ENCODE measurements around the gene KDM1A.

DNA sequence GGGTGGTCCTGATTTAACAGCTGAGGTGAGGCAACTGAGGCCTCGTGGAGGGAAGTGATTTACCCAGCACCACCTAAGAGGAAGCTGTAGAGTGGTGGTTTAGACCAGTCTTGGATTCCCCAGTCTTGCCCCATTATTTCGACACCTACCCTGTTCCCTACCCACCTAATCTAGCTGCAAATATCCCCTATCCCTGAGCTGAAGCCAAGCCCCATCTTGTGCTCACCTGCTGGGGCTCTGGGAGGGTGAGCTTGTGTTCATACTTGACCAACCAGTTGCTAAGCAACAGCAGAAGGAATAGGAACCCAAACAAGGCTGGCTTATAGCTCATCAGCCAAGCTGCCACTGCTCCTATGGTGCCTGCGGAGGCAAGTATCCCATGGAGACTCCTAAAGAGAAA, 5.6 kb upstream of the KDM1A start:
- TF ChIP-seq, protein P1, sequence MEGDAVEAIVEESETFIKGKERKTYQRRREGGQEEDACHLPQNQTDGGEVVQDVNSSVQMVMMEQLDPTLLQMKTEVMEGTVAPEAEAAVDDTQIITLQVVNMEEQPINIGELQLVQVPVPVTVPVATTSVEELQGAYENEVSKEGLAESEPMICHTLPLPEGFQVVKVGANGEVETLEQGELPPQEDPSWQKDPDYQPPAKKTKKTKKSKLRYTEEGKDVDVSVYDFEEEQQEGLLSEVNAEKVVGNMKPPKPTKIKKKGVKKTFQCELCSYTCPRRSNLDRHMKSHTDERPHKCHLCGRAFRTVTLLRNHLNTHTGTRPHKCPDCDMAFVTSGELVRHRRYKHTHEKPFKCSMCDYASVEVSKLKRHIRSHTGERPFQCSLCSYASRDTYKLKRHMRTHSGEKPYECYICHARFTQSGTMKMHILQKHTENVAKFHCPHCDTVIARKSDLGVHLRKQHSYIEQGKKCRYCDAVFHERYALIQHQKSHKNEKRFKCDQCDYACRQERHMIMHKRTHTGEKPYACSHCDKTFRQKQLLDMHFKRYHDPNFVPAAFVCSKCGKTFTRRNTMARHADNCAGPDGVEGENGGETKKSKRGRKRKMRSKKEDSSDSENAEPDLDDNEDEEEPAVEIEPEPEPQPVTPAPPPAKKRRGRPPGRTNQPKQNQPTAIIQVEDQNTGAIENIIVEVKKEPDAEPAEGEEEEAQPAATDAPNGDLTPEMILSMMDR (IDR thresholded peaks at IDR 0.05 in 2 of 3, conservative IDR thresholded peaks at IDR 0.05 in 1 of 3; ENCODE audit: borderline replicate concordance in 1 of 3, insufficient read depth in 1 of 3, low read depth in 2 of 3, low read length in 2 of 3) = no peak
- TF ChIP-seq YY1 (IDR thresholded peaks at IDR 0.05; ENCODE audit: extremely low read depth, insufficient replicate concordance, low read depth, low read length) (no peak), SP1 (IDR thresholded peaks at IDR 0.05; ENCODE audit: low read depth) (no peak), FOSL1 (IDR thresholded peaks at IDR 0.05; ENCODE audit: low read depth) (no peak)
